GM19035 (cell line): Measurements from ENCODE around the gene FCN3.
A peak's percentile ranks its signal among the peaks of the same experiment; 100 is the strongest.

Source experiments
- ATAC-seq: cut with Tn5 transposase; IDR thresholded peaks from one replicate; pipeline ENCODE4 v1.9.1; 2021; ENCODE audit not compliant: unreplicated experiment

The FCN3 gene

DNA sequence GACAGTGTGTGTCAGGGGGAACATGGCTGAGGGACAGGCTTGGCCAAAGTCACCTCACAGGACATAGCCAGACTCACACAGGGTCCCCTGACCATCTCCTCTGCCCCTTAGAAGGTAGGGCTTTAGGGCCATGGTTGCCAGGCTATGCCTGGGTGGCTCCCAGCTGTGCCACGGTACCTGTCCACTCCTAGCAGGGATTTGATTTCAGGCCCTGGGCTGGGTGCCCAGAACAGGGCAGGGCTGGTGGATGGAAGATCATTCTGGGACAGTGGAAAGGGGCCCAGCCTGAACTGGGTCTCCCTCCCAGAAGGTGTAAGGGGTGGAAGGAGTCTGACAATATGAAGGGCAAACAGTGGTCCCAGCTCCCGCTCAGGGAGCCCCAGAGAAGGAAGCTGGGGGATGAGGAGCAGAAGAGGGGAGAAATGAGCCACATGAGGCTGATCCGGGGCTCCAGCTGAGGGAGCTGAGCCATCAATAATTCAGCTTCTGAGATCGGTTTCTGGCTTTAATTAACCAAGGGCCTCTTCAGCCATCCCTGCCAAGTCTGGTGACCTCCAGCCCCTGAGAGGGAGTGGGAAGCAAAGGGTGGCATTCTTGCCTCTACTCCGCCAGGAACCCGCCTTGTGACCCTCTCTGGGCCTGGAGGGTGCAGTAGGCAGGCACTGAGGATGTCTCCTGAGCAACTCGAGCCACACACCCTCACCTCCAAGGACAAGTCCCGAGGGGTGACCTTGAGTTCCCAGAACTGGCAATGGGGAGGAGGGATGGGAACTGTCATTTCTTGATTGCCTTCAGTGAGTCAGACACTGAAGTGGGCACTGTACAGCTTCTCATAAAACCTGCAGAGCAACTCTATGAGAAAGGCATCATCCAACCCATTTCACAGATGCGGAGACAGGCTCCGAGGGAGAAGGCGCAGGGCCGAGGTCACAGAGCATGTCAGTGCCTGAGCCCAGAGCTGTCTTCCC lies 6.4 kb upstream of the FCN3 start:
- no peak for ATAC-seq

DNA sequence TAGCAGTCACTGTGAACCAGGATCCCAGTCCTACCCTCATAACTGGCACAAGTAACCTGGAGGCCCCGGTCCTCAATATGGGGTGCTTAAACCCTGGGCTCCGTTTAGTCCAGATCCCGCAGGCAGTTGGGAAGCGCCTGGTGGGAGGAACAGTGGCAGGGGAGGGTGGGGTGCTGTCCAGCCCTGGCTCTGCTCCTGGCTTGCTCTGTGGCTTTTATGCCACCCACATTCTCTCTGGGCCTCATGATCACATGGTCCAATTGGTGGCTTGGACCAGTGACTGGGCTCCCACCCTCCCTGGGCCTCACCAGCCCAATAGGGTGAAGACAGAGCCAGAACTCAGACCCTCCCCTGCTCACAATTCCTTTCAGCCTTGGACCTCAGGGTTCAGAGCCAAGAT lies 5.6 kb upstream of the FCN3 start:
- no peak for ATAC-seq

DNA sequence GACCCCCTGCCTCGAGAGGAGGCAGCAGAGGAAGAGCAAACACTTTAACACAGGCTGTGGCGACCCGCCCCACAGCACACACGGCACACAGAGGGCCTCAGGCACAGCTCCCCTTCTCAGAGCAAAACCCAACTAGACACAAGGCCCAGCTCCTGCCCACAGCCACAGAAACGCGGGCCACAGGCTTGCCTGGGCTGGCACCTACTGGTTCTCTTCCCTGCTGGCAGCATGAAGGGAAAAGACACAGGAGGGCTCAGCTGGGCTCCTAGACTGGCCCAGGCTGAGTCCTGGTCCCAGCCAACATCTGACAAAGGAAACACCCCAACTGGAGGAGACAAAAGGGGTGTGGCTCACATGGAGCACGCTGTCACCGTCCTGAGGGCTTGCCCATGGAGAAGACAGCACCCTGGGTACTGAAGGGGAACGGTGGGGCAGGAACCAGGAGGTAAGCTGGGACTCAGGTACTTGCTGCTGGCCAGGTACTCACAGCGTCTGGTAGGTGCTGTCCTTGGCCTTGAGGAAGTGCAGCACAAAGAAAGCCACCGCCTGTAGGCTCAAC lies 5.0 kb upstream of the FCN3 start:
- ATAC-seq = no peak

DNA sequence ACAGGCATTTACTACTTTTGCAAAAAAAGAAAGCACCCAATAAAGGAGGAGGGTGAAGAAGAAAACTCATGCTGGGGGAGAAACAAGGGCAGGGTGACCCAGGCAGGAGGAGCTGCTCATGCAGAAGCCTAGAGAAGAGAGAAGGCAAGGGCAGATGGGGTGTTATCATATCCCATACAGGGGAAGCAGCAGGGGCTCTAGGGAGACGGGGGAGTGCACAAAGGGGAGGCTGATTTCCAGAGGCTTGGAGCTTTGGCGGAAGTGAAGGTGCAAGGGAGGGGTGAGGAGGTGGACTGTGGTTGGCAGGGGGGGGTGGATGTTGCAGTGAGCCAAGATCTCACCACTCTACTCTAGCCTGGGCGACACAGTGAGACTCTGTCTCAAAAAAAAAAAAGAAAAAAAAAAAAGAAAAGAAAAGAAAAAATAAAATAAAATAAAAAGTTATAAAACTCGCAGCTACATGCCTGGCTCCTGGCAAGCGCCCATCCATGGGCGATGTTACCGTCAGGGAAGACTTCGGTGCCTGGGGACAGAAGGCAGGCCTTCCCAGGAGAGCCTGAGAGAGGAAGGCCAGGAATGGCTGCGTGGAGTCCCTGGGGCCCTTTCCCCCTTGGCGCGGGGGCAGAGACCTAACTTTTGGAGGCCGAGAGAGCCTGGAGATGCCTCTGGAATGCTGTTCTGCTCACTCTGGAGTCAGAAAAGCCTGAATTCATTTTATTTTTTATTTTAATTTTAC lies 3.3 kb upstream of the FCN3 start:
- no peak for ATAC-seq

DNA sequence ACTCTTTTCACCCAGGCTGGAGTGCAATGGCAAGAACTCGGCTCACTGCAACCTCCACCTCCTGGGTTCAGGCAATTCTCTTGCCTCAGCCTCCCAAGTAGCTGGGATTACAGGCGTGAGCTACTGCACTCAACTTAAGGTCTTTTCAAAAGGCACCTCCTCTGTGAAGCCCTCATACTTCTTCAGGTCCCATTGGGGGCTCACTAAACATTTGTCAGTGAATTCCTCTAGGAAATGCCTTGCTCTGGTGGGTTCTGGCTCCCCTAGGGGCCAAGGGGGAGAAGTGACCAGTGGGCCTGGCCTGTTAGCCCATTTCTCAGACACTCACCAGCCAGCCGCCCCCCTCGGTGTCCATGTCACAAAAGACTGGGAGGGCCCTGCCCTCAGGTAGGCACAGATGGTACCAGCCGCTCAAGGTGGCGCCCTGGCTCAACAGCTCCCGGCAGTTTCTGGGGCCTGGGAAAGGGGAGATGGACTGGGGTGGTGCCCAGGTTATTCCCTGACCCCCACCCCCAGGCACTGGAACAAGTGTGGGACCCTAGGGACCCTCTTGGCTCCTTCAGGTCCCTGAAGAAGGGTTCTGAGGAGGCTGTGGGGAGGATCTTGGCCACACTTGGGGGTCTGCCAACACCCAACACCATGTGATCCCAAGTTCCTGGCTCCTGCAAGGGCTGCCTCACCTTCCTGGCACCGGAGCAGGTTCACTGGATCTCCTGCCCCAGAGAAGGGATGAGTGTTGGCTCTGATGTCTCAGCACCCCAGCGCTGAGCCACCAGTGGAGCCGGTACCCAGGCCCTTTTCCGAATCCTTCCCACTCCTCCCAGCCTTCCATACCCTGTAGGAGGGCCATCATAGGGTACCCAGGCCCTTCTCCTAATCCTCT lies 1.6 kb downstream of the FCN3 start:
- no peak for ATAC-seq

DNA sequence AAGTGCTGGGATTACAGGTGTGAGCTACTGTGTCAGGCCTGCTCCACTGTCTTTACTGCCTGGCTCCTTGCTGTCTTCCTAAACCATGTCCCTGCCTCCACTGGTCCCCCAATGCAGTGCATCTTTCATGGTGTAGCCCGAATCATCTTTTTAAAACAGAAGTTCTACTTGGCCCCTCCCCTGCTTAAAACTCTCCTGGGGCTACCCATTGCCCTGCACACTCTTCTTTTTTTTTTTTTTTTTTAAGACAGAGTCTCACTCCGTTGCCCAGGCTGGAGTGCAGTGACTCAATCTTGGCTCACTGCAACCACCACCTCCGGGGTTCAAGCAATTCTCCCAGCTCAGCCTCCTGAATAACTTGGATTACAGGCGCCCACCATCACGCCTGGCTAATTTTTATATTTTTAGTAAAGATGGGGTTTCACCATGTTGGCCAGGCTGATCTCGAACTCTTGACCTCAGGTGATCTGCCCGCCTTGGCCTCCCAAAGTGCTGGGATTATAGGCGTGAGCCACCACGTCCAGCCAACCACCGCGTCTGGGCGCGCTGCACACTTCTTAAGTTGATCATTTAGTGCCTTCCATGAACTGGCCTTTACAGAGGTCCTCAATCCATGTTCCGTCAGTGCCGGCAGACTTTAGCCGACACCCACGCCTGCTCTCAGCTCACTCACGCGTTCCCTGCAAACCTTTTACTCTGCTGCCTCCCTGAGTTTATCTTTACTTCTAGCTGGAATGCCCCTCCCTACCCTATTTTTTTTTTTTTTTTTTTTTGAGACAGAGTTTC lies 2.4 kb downstream of the FCN3 start:
- no peak for ATAC-seq

DNA sequence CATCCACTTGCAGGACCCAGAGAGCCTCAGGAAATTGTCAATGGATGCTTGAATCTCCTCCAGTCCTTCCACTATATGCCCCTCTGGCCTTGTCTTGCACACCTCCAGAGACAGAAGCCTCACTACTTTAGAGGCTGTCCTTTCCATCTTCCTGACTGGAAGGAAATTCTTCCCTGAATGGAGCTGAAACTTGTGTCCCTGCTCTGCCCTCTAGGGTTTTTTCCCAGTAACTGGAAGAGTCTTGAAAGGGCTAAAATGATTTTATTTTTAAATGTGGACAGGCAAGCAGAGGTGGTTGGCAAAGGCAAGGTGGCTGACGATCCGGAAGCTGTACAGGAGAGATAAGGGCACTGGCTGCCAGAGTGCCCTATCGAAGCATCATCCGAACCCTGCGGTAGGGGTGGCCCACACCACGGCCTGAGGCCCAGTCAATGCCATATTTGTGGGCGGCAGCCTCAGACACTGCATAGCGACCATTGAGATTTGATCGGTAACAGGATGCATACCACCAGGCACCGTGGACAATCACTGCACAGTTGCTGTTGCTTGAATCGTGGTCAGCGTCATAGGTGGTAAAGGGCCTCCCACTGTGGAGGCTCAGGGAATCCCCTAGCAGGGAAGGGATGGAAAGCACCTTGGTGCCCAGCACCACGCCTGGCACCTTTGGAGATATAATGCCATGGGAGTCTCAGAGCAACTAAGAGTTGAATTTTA lies 5.6 kb downstream of the FCN3 start:
- ATAC-seq = no peak

DNA sequence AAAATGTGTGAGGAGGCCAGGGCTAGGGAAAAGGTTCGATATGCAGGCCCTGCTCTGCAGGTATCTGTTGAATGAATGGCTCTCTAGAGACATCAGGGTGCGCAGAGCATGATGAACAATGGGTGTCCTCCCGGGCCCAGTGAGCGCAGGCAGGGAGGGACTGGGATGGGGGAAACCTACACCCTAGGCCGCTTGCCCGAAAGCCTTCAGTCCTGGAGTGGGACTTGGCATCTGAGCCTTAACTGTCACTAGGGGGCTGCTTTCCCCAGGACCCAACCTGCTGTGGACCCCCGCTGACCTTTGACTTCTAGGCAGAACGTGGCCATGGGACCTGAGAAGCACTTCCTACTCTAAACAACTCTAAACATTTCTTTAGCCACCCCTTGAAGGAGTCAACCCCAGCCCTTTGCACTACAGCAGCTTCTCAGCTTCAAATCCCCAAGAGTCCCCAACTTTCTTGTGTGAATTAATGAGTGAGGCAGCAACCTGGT lies 7.4 kb downstream of the FCN3 start:
- no peak for ATAC-seq

DNA sequence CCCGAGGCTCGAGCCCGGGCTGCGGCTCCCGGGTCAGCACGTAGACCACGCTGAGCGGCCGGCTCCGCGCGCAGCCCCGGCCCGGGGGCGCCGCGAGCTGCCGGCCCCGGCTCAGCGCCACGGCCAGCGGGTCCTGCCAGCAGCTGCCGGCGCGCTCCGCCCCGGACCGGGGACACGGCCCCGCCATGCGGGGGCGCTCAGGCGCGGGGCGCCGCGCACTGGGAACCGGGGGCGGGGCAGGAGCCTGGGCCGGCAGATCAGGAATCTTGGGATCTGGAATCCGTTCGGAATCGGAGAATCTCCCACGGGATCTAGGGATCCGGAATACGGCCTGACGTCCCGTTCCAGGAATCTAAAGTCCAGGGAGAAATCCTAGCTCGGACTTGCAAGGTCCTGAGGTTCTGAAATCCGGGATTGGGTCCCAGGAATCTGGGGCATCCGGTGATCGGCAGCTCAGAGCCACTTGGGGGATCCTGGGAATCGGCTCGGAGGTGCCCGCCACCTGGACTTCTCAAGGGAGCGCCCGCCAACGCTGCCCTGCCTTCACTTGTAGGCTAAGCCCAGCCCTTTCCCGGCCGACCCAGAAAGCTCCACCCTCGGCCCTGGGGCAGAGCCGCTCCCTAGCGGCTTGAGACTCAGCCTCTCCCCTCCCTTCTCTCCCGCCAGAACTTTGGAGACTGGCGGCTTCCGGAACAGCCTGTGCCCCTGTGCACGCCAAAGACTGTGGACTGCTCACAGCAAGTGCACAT lies 8.0 kb downstream of the FCN3 start, which contains the start of gene MAP3K6:
MAP3K6 (minus strand) TSS at position 551 of the 749 bp plus-strand sequence; CDS start at position 187, 364 bp downstream.
- ATAC-seq = peak; percentile 24

DNA sequence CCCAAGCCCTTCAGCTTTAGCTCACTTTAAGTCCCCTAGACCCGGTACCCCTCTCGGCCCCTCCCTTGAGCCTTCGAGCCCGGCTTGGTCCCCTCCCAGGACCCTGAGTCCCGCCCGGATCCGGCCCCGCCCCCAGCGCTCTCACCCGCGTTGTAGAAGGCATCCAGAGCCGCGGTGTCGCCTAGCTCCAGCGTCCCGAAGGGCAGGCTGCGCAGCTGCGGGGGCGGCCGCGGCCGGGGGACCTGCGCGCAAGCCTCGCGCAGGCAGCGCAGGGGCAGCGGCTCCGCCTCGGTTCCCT lies 8.6 kb downstream of the FCN3 start:
- peak; percentile 34 for ATAC-seq

DNA sequence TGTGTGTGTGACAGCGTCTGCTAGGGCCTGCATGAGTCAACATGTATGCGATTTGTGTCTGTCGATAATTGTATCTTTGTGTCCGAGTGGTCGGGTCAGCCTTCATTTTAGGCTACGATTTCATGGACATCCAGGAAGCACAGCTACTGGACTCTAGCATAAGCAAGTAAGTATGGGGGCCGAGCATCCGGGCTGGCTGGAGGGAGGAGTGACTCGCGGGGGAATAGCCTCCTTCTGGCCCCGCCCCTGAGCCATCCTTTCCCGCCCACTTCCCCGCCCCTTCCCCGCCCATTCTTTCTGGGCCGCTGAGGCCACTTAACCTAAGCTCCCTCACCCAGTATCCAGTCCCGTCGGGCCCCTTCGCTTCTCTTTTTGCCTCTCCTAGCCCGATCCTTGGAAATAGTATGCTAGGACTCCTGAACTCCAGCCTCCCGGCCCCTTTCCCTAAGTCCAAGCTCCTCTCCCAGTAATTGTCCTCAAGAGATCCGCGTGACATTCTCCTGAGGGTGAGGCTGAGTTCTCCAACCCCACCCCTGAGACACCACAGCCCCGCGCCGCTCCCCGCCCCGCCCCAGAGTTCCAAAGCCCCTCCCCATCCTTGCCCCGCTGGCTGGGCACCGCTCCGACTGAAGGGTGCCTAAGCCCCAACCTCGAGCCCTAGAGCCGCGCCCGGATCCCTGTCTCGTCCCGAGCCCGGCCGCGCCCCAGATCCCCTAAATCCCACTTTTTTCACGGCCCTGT lies 9.1 kb downstream of the FCN3 start:
- ATAC-seq = peak; percentile 44

DNA sequence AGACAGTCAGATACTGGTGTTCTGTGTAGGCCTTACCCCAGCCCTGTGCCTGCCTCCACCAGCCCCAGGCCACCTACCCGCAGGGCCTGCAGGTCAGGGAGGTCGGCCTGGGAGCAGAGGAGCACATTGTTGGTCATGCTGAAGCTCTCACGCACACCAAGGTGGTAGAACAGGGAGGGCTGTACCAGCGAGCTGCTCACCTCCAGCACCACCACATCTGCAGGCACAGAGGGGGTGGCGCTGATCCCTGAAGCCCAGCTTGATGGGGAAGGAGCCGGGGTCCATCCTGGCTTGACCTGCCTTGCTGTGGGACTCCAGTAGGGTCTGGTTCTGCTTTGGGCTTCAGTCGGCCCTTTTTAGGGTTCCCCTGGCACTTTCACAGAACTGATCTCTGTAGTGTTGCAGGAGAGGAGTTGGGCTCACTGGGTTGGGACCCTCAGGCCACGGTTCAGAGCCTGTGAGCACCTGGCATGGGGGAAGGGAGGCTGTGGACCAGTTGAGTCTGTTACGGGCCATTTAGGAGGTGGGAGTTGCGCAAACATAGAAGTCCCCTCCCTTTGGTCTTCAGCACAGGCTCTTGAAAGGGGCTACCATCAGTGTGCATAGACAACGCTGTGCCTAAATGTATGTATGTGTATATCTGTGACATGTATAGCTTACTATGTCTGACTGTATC lies 9.8 kb downstream of the FCN3 start:
- no peak for ATAC-seq

DNA sequence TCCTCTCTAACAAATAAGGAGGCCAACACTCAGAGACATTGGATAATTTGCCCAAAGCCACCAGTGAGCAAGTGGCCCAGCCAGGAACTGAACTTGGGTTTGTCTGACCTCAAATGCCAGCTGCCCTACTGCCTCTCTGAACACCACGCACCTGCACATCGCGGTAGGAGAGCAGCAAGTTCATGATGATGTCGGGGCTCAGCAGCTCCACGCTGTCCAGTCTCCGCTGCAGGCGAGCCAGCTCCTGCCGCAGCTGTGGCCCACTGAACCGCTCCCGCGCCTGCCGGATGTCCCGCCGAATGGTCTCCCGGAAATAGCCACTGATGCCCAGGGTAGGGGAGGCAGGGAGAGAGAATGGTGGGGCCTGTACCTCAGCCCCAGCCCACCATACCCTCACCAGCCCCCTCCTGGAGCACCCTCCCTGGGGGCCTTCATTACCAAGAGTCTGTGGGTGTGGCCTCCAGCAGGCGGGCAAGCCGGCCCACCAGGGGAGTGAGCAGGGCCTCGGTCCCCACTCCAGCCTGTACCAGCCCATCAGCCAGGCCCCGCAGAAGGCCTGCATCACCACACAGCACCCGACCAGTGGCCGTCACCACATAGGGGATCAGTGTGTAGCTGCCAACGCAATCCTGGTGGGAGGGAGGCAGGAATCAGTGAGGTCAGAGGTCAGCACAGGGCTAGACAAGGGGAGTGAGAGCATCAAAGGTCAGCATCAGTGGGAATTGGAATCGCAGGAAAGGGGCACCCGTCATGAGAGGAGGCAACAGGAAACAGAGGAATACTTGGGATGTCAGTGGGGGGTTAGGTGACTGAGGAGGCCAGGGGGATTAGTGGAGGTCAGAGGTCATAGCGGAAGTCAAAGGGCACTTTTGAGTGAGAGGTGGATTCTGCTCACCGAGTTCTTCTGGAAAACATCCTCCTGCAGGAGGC lies 10.6 kb downstream of the FCN3 start:
- ATAC-seq = no peak

DNA sequence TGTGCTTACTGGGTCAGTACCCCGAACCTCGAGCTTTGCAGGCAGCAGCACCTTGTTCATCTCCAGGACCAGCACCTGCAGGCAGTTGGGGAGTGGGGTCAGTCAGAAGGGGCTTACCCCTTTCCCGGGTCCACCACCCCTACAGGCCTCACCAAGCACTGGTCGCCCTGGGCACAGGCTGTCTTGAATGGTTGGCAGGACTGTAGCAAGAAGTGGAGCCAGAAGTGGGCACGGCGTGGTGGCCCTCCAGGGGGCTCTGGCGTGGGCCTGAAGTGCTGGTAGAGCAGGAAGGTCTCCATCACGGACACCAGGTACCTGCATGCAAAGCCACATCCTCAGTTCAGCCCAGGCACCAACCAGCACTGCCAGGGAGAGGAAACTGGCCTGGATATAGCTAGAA lies 13.1 kb downstream of the FCN3 start:
- no peak for ATAC-seq

DNA sequence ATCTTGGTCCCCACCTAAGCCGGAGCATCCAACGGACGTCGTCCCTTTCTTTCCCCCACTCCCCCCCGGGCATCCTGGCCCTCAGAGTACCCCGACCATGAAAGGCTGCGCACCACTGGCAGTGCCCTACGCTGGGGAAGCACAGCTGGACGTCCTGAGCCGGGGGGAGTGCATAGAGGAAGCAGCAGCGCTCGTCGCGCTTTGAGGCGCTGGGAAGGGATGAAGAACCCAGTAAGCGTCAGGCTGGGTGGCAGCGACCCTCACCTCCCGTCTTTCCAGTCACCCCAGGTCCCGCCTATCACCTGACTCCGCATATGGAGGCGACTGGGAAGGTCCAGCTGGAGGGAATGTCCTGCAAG lies 13.6 kb downstream of the FCN3 start:
- ATAC-seq = no peak
